ENCODE results near the gene CCDC154.

CCDC154 gene

DNA sequence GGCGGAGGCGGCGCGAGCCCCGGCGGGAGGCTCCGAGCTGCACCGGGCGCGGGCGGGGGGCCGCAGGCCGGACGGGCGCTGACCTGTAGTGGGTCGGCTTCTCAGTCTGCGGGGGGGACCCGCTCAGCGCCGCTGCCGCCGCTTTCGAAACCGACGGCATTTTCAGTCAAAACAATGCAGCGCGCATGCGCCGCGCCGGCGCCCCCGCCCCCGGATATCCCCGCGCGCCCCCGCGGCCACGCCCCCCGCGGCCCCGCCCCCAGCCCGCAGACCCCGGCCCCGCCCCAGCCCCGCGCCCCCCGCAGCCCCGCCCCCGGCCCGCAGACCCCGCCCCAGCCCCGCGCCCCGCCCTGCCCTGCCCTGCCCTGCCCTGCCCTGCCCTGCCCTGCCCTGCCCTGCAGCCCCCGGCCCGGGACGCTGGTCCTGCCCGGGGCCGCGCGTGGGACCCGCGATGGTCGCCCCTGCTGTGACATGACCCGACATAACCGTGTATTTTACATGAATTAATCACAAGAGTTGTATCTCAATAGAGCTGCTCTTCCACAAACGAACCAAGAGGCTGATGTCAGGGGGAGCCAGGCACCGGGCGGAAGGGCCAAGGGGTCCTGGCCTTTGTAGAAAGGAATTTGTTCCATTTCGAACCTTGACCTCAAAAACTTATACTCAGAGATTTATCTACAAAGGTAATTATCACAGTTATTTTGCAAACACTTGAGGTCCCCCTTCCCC is 29.7 kb downstream of the CCDC154 start, which contains the start of gene UNKL:
UNKL (minus strand) TSS at position 173 of the 729 bp plus-strand sequence; CDS start at position 160, 13 bp downstream.
- peak; percentile 75 for DNase-seq

GRCh38 chr16:1413684-1414531 is 30.4 kb downstream of the CCDC154 start:
- peak; percentile 56 for DNase-seq

- no peak for DNase-seq
Measured at GRCh38 chr16:1412847-1413246, 31.5 kb downstream of the CCDC154 start.

- DNase-seq = peak; percentile 92
Measured at GRCh38 chr16:1408171-1408837, 36.1 kb downstream of the CCDC154 start.

DNA sequence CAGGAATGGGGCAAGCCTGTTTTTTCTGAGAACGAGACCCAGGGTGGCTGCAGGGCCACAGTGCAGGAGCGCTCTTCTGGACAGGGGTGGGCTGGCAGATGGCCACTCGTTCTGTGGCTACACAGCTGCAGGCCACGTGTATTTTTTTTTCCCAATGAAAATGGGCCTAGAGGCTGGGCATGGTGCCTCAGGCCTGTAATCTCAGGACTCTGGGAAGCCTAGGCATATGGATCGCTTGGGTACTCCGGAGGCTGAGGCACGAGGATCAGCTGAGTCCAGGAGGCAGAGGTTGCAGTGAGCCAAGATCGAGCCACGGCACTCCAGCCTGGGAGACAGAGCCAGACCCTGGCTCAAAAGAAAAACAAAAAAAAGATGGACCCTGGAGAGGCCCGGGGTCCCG is 36.6 kb downstream of the CCDC154 start:
- no peak for DNase-seq

- DNase-seq = no peak
Measured at GRCh38 chr16:1403733-1404132, 40.6 kb downstream of the CCDC154 start.

DNA sequence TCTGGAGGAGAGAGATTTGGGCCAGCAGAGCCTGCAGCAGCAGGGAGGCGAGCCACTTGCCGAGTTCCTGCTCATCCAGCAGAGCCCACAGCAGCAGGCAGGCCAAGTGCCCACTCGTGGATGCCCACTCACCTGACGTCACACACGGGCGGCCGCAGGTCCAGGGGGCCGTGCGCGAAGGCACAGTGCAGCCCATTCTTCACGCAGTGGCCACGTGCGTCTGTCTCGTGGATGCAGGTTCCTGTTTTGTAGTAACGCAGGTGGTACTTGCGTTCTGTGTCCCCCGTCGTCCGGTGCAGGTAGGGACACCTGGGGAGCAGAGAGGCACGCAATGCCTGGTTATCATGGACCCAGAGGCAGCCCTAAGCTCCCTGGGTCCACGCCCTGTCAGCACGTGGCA is 41.3 kb downstream of the CCDC154 start:
- no peak for DNase-seq

GRCh38 chr16:1401758-1402154 is 42.6 kb downstream of the CCDC154 start:
- DNase-seq = no peak

DNA sequence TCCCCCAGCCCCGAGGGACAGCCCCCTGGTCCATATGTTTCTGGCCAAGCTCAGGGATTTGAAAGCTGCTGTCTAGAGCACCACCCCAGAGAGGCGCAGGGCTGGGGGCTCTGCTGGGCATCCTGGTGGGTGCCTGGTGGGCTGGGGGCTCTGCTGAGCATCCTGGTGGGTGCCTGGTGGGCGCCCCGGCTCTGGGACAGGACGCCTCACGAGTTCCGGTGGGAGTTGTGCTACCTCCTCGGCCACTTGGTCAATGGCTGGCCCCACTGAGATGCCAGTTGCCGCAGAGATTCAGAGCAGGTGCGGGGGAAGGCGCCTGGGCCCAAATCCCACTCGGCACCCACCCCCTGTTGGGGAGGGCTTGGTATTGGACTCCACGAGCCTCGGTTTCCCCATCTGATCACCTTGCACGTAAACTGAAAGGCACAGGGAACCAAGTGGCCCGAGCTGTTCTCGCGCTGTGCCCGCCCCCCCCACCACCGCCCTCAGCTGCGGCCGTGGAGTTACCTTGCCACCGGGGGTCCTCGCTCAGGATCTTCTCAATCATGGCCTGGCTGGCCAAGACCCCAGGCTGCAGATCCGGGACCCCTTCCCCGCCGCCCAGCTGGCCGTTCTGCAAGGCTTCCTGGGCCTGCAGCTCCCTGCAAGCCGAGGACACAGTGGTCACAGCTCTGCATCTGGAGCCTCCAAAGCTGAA is 43.1 kb downstream of the CCDC154 start:
- DNase-seq = no peak

- DNase-seq = no peak
Measured at GRCh38 chr16:1398826-1399581, 45.4 kb downstream of the CCDC154 start.

DNA sequence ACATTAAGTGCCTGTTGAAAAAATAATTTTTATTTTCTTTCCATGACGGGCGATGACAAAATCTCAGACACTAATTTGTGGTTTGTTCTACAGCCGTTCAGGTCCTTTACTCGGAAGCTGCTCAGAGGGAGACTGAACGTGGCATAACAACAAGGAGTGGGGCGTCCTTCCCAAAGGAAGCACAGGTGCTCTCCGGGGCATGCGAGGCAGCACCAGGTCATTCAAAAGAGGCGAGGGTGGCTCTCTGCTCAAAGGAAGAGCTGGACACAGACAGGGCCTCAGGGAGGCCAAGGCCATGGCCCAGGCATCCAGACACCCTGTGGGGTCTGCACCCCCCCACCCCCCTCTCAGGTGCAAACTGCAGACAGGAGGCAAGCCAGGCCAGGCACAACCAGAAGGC is 46.0 kb downstream of the CCDC154 start:
- DNase-seq = no peak

GRCh38 chr16:1397779-1398178 is 46.6 kb downstream of the CCDC154 start:
- DNase-seq = no peak

DNA sequence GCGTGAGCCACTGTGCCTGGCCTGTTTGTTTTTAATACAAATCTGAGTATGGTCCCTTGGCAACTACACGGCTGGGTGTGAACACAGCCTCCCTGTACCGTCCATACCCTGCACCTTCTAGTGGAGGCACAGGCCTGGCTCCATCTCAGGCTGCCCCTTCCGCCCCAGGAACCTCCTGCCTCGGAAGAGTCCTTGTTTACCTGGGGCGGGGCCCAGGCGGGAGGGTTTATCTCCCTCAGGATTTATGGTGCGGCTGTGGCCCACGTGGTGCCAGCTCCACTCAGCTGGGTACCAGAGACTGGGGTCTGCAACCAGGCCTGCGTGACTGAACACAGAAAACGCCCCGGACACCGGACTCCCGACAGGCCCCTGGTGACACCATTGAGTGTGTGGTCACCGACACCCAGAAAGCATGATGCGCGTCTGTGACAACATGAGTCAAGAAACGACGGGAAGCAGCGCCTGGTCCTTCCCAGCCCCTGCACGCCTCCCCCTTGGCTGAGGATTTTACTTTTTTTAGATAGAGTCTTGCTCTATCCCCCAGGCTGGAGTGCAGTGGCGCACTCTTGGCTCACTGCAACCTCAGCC is 48.8 kb downstream of the CCDC154 start:
- DNase-seq = no peak

DNA sequence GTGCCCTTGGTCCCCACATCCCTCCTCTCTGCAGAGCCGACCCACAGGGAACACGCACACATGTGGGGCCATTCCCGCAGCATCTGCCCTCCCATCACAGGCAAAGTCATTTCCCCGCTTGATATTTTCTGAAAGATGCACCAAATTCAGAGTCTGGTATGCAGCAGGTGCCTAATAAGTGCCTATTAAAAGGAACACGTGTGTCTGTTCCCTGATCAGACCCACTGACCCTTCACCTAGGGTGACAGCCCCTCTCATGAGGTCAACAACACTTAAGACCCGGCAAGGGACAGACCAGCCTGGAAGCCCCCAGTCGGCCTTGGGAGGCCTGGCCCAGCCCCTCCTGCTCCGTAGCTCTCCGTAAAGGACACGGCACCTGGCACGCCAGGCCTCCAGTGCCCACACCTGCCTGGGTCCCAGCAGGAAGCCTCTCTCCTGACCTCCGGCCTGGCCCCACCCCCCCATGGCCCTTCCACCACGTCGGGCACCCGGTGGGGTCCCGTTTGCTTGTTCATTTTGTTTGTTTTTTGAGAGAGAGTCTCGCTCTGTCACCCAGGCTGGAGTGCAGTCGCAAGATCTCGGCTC is 49.9 kb downstream of the CCDC154 start:
- DNase-seq = no peak

DNA sequence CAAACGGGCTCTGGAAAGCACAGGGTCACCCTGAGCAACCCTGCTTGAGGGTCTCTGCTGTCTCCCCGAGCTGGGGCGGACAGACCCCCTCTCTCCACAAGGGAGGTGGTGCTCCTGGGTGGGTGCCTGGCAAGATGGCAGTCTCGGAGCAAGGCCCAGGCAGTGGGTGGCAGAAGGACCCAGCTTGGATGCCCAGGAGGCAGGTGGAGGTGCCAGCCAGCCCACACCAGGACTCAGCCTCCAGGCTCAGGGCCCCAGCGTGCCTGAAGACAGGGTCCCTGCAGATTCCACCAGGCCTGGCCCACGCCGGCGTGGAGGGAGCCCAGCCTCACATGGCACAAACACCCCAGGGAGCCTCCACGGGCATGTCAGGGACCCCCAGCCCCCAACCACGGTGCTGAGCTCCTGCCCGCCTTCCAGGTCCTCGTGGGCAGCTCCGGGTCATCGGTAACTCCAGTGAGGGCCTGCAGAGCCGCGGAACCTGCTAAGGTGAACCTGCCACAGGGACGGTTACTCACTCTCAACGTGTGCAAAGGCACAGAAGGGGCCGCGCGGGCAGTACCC is 50.7 kb downstream of the CCDC154 start:
- no peak for DNase-seq

DNA sequence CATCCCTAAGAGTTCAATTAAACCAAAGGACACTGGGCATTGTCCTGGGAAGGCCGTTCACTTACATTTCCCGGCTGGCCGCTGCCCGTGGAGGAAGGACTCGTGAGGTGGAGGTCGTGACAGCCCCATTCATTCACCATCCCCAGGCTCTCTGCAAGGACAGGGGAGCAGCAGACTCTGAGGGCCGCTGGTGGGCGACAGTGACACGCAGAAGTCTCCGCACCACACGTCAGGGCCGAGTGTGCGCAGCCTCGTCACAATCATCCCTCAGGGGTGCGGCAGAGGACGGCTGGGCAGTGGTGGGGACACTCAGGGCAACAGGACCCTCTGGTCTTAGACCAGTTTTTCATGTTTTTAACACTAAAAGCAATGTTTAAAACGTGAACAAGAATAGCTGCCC is 51.5 kb downstream of the CCDC154 start:
- no peak for DNase-seq

- no peak for DNase-seq
Measured at GRCh38 chr16:1390239-1390779, 54.0 kb downstream of the CCDC154 start.

- no peak for DNase-seq
Measured at GRCh38 chr16:1389762-1390161, 54.6 kb downstream of the CCDC154 start.

GRCh38 chr16:1387331-1387730 is 57.0 kb downstream of the CCDC154 start:
- no peak for DNase-seq

DNA sequence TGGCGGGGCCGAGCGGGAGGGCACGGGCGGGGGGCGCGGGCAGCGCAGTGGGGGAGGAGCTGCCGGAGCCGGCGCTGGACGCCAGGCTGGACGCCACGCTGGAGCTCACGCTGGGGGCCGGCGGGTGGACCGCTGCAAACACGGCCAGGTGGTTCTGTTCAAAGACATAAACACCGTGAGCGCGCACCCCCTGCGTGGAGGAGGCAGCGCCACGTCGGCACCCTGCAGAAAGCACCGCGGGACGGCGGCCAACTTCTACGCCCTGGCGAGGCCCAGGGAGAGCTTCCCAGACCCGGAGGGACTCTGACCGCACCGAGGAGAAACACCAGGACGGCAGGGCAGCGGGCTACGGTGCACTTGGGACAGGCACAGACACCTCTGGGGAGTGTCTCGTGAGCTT is 59.1 kb downstream of the CCDC154 start:
- no peak for DNase-seq
